Left ventricle myocardium inferior (tissue), 1 donor: ENCODE measurements around the gene VPS29. TPM values are rescaled to one million over a fixed set of nuclear protein-coding genes. Genes with fewer than 3 reads are reported as not detected.
"Not testable (repeated sequence)": the region's sequence is repeated elsewhere in the genome, so short reads cannot be mapped to it uniquely, and the experiment has no call there.

Experiments
- DNase-seq: peaks from one replicate; pipeline ENCODE4 v3.0.0-alpha.2; 2020
- H3K27ac ChIP-seq: fragments of 200-600 bp; replicated peaks from 2 replicates; pipeline ENCODE4 v1.8.0; 2021
- H3K27me3 ChIP-seq: fragments of 200-600 bp; 2 replicates; pipeline ENCODE4 v1.8.0; 2021; ENCODE audit warnings: low read depth
- H3K36me3 ChIP-seq: fragments of 200-600 bp; 2 replicates; pipeline ENCODE4 v1.8.0; 2021
- H3K4me1 ChIP-seq: fragments of 200-600 bp; 2 replicates; pipeline ENCODE4 v1.8.0; 2021
- H3K4me3 ChIP-seq: fragments of 200-600 bp; 2 replicates; pipeline ENCODE4 v1.8.0; 2021; ENCODE audit warnings: mild to moderate bottlenecking, moderate library complexity
- H3K9me3 ChIP-seq: fragments of 200-600 bp; replicated peaks from 2 replicates; pipeline ENCODE4 v1.8.0; 2021
- CTCF ChIP-seq: fragments of 200-600 bp; IDR thresholded peaks from 2 replicates; pipeline ENCODE4 v1.8.0; 2021; ENCODE audit warnings: antibody characterized with exemption, mild to moderate bottlenecking, borderline replicate concordance
- intact Hi-C: fragments of 100-400 bp; cut with micrococcal nuclease; formaldehyde crosslinking; loops from one replicate; pipeline ENCODE4 v1.11.0; 2022
- total RNA-seq: library from RNA; stranded (reverse); fragmentation: NEBNext Ultra II Directional; extraction: Animal tissue kit (Norgen Biotek cat#: 25700); gene quantifications from one replicate; pipeline ENCODE4 v1.2.1, GENCODE V29; 2021
- donor health status: DM: no; HTN: yes; CAD: no; lungs with severe emphysema.

The VPS29 gene
- total RNA-seq, 1 donor from 2014 or later = 91.1 TPM

GRCh38 chr12:110546339-110546738, 44.4 kb upstream of the VPS29 start:
- no peak for TF ChIP-seq CTCF
- Histone ChIP-seq H3K27ac (peak overlapping the region; percentile 87), H3K4me3 (peak overlapping the region; percentile 47), H3K9me3 (no peaks in the 10 kb centered on the region), H3K36me3 (peaks cover 29% of the 10 kb centered on the region), H3K4me1 (peaks cover 96% of the 10 kb centered on the region), H3K27me3 (no peaks in the 10 kb centered on the region)
- intact Hi-C loops = no loop called here
- DNase-seq = no peak

DNA sequence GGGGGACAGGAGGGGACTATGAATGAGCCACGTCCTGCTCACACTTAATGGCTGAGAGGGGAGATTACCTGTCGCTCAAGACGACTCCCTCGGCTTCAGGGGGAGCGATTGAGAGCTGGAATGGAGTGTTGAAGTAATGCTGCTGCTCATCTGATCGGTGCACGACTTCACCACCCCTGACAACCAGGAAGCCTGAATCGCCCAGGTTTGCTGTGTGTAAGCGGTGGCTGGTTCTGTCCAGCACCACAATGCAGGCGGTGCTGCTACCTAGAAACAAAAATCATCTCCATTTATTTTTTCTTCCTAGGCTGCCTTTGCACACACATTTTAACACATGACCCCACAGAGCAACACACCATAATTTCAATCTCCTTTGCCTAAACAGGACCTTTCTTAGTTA, 43.9 kb upstream of the VPS29 start:
- no peak for DNase-seq
- Histone ChIP-seq H3K27ac (peak overlapping the region; percentile 87), H3K27me3 (no peaks in the 10 kb centered on the region), H3K4me1 (peaks cover 94% of the 10 kb centered on the region), H3K36me3 (peaks cover 24% of the 10 kb centered on the region), H3K9me3 (no peaks in the 10 kb centered on the region), H3K4me3 (peak overlapping the region; percentile 47)
- no peak for TF ChIP-seq CTCF
- intact Hi-C loops = no loop called here

DNA sequence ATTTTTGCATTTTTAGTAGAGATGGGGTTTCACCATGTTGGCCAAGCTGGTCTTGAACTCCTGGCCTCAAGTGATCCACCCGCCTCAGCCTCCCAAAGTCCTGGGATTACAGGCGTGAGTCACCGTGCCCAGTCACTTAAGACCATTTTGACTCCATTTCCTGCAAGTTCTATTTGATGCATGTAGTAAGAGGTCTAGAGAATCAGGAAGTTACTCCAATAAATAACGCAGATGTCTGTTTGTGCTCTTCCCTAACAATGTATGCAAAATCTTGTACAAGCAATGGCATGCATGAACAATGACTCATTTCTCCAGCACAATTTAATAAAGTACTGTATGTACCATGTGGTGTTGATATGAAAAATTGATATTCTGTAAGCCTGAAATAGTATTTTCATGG, 43.3 kb upstream of the VPS29 start:
- intact Hi-C loops, H3K4me3 ChIP-seq, H3K27me3 ChIP-seq, DNase-seq, H3K9me3 ChIP-seq: not testable (repeated sequence)
- peaks cover 94% of the 10 kb centered on the region for H3K4me1 ChIP-seq
- H3K36me3 ChIP-seq = peaks cover 22% of the 10 kb centered on the region
- H3K27ac ChIP-seq = peak overlapping the region; percentile 87

- intact Hi-C loops = no loop called here
Observed at GRCh38 chr12:110543965-110544364, 42.1 kb upstream of the VPS29 start.

GRCh38 chr12:110543252-110543959, 41.5 kb upstream of the VPS29 start:
- TF ChIP-seq CTCF = no peak
- H3K9me3 ChIP-seq = no peaks in the 10 kb centered on the region
- peak overlapping the region; percentile 25 for H3K4me3 ChIP-seq
- DNase-seq = peak; percentile 89
- intact Hi-C loops = no loop called here
- H3K27me3 ChIP-seq = no peaks in the 10 kb centered on the region
- H3K4me1 ChIP-seq = peaks cover 94% of the 10 kb centered on the region
- peak overlapping the region; percentile 87 for H3K27ac ChIP-seq
- H3K36me3 ChIP-seq = peaks cover 36% of the 10 kb centered on the region

More at GRCh38 chr12:110543965-110544364, 42.1 kb upstream of the VPS29 start:
- H3K4me1 ChIP-seq = peaks cover 94% of the 10 kb centered on the region
- peak overlapping the region; percentile 87 for H3K27ac ChIP-seq
- DNase-seq = no peak
- H3K27me3 ChIP-seq = no peaks in the 10 kb centered on the region
- peaks cover 30% of the 10 kb centered on the region for H3K36me3 ChIP-seq
- no peaks in the 10 kb centered on the region for H3K9me3 ChIP-seq
- no peak overlapping the region for H3K4me3 ChIP-seq
- TF ChIP-seq CTCF = no peak

- Histone ChIP-seq H3K4me3 (no peak overlapping the region), H3K9me3 (no peaks in the 10 kb centered on the region), H3K4me1 (peaks cover 84% of the 10 kb centered on the region), H3K27me3 (no peaks in the 10 kb centered on the region), H3K36me3 (peaks cover 64% of the 10 kb centered on the region), H3K27ac (peak overlapping the region; percentile 87)
- no peak for TF ChIP-seq CTCF
- intact Hi-C loops = no loop called here
- no peak for DNase-seq
Observed at GRCh38 chr12:110540048-110540447, 38.1 kb upstream of the VPS29 start.
